WERI-Rb-1 (cell line): ENCODE measurements around the gene NPHP1.
"Not testable (repeated sequence)": the region's sequence is repeated elsewhere in the genome, so short reads cannot be mapped to it uniquely, and the experiment has no call there.

Experiments used
- DNase-seq: peaks from one replicate; pipeline ENCODE4 v3.0.0-alpha.2; 2020
- H3K27ac ChIP-seq: fragments of 250-450 bp; sonication (Bioruptor Pico); 2 replicates; pipeline ENCODE4 v1.5.1; 2020; ENCODE audit warnings: mild to moderate bottlenecking, moderate library complexity
- H3K27me3 ChIP-seq: fragments of 250-450 bp; sonication (Bioruptor Pico); 2 replicates; pipeline ENCODE4 v1.5.1; 2021; ENCODE audit warnings: mild to moderate bottlenecking, low read depth, moderate library complexity; ENCODE audit not compliant: insufficient read depth, severe bottlenecking
- H3K36me3 ChIP-seq: fragments of 250-450 bp; sonication (Bioruptor Pico); 2 replicates; pipeline ENCODE4 v1.5.1; 2020; ENCODE audit warnings: mild to moderate bottlenecking, moderate library complexity
- H3K4me3 ChIP-seq: 2 replicates; pipeline ENCODE4 v1.5.1; 2011; ENCODE audit warnings: low read depth, mild to moderate bottlenecking, control low read depth, low read length
- H3K9me3 ChIP-seq: fragments of 250-450 bp; sonication (Bioruptor Pico); 2 replicates; pipeline ENCODE4 v1.5.1; 2021; ENCODE audit warnings: mild to moderate bottlenecking, moderate library complexity; ENCODE audit not compliant: severe bottlenecking
- CTCF ChIP-seq: IDR thresholded peaks from 2 replicates; pipeline ENCODE4 v1.5.1; 2011; ENCODE audit warnings: low read depth, mild to moderate bottlenecking, control low read depth, inconsistent platforms, low read length

NPHP1 gene

GRCh38 chr2:110204408-110205385 lies at the start of gene NPHP1:
Gene NPHP1, minus strand, starts transcription at chr2:110205013. Its CDS starts 45 bp downstream, at chr2:110204968.
- no peak for TF ChIP-seq CTCF
- H3K27ac ChIP-seq: no peak within 1 kb of the TSS
- H3K4me3 ChIP-seq: peak within 1 kb of the TSS; percentile 66
- no peaks in the 10 kb centered on the region for H3K36me3 ChIP-seq
- H3K9me3 ChIP-seq: no peaks in the 10 kb centered on the region
- peaks cover 2% of the 10 kb centered on the region for H3K27me3 ChIP-seq
- DNase-seq: peak; percentile 82

- not testable (repeated sequence) for H3K27ac ChIP-seq, H3K36me3 ChIP-seq, H3K9me3 ChIP-seq, DNase-seq, H3K27me3 ChIP-seq, H3K4me3 ChIP-seq
These were observed 43.4 kb upstream of the NPHP1 start for GRCh38 chr2:110248081-110248795.

GRCh38 chr2:110245488-110246435 lies 40.9 kb upstream of the NPHP1 start:
- not testable (repeated sequence) for H3K36me3 ChIP-seq, H3K27ac ChIP-seq, DNase-seq, H3K9me3 ChIP-seq, H3K27me3 ChIP-seq, H3K4me3 ChIP-seq

GRCh38 chr2:110243283-110243682 lies 38.5 kb upstream of the NPHP1 start:
- not testable (repeated sequence) for H3K4me3 ChIP-seq, H3K27me3 ChIP-seq, H3K9me3 ChIP-seq, DNase-seq, H3K27ac ChIP-seq, H3K36me3 ChIP-seq

GRCh38 chr2:110234514-110234913 lies 29.7 kb upstream of the NPHP1 start:
- H3K9me3 ChIP-seq, H3K36me3 ChIP-seq, DNase-seq, H3K4me3 ChIP-seq, H3K27me3 ChIP-seq, H3K27ac ChIP-seq: not testable (repeated sequence)

- H3K9me3 ChIP-seq, DNase-seq, H3K27ac ChIP-seq, H3K4me3 ChIP-seq, H3K36me3 ChIP-seq: not testable (repeated sequence)
- peaks cover 18% of the 10 kb centered on the region for H3K27me3 ChIP-seq
These were observed 25.1 kb upstream of the NPHP1 start for GRCh38 chr2:110229886-110230285.

GRCh38 chr2:110222626-110223025 lies 17.8 kb upstream of the NPHP1 start:
- not testable (repeated sequence) for DNase-seq, H3K9me3 ChIP-seq, H3K4me3 ChIP-seq, H3K27ac ChIP-seq, H3K36me3 ChIP-seq
- H3K27me3 ChIP-seq: peaks cover 63% of the 10 kb centered on the region

GRCh38 chr2:110221938-110222337 lies 17.1 kb upstream of the NPHP1 start:
- no peak overlapping the region for H3K27ac ChIP-seq
- TF ChIP-seq CTCF: no peak
- H3K4me3 ChIP-seq: no peak overlapping the region
- DNase-seq: no peak
- no peaks in the 10 kb centered on the region for H3K9me3 ChIP-seq
- no peaks in the 10 kb centered on the region for H3K36me3 ChIP-seq
- H3K27me3 ChIP-seq: peaks cover 58% of the 10 kb centered on the region
